ENCODE results near the gene GPHN. TPM values are rescaled to one million over a fixed set of nuclear protein-coding genes. Genes with fewer than 3 reads are reported as not detected.

GPHN gene
- total RNA-seq, 1 donor from 2014 or later, result 32.1 TPM

- no peak overlapping the region for H3K27ac Mint-ChIP-seq
- peaks cover 36% of the 10 kb centered on the region for H3K9me3 Mint-ChIP-seq
- H3K36me3 Mint-ChIP-seq, result peaks cover 4% of the 10 kb centered on the region
- no peaks in the 10 kb centered on the region for H3K4me1 Mint-ChIP-seq
- no peak for DNase-seq (ENCODE audit: low spot score in 2 of 2, unreplicated experiment in 2 of 2)
- no peak overlapping the region for H3K4me3 Mint-ChIP-seq
- H3K27me3 Mint-ChIP-seq (ENCODE audit: low read depth), result no peaks in the 10 kb centered on the region
- TF ChIP-seq CTCF (IDR thresholded peaks at IDR 0.05; ENCODE audit: unreplicated experiment), result no peak
Observed at GRCh38 chr14:66472251-66472650, 35.7 kb upstream of the GPHN start.

- Mint-ChIP-seq H3K27me3 (ENCODE audit: low read depth) (no peaks in the 10 kb centered on the region), H3K9me3 (peaks cover 32% of the 10 kb centered on the region)
- TF ChIP-seq CTCF (IDR thresholded peaks at IDR 0.05; ENCODE audit: unreplicated experiment), result no peak
Observed at GRCh38 chr14:66473223-66473622, 34.7 kb upstream of the GPHN start.

GRCh38 chr14:66476964-66477363, 31.0 kb upstream of the GPHN start:
- Mint-ChIP-seq H3K9me3 (peaks cover 18% of the 10 kb centered on the region), H3K27me3 (ENCODE audit: low read depth) (peaks cover 2% of the 10 kb centered on the region), H3K36me3 (no peaks in the 10 kb centered on the region), H3K27ac (no peak overlapping the region), H3K4me1 (no peaks in the 10 kb centered on the region), H3K4me3 (no peak overlapping the region)
- no peak for TF ChIP-seq CTCF (IDR thresholded peaks at IDR 0.05; ENCODE audit: unreplicated experiment)
- no peak for DNase-seq (ENCODE audit: low spot score in 2 of 2, unreplicated experiment in 2 of 2)

More at GRCh38 chr14:66473223-66473622, 34.7 kb upstream of the GPHN start:
- Mint-ChIP-seq H3K36me3 (peaks cover 4% of the 10 kb centered on the region), H3K4me3 (no peak overlapping the region), H3K27ac (no peak overlapping the region), H3K4me1 (no peaks in the 10 kb centered on the region)
- DNase-seq (ENCODE audit: low spot score in 2 of 2, unreplicated experiment in 2 of 2), result no peak

GRCh38 chr14:66477567-66477966, 30.4 kb upstream of the GPHN start:
- peaks cover 12% of the 10 kb centered on the region for H3K9me3 Mint-ChIP-seq
- no peak for DNase-seq (ENCODE audit: low spot score in 2 of 2, unreplicated experiment in 2 of 2)
- no peaks in the 10 kb centered on the region for H3K4me1 Mint-ChIP-seq
- no peak overlapping the region for H3K27ac Mint-ChIP-seq
- H3K36me3 Mint-ChIP-seq, result no peaks in the 10 kb centered on the region
- H3K27me3 Mint-ChIP-seq (ENCODE audit: low read depth), result peaks cover 4% of the 10 kb centered on the region
- TF ChIP-seq CTCF (IDR thresholded peaks at IDR 0.05; ENCODE audit: unreplicated experiment), result no peak
- no peak overlapping the region for H3K4me3 Mint-ChIP-seq

- H3K27ac Mint-ChIP-seq, result no peak overlapping the region
- TF ChIP-seq CTCF (IDR thresholded peaks at IDR 0.05; ENCODE audit: unreplicated experiment), result no peak
- H3K4me1 Mint-ChIP-seq, result no peaks in the 10 kb centered on the region
- H3K27me3 Mint-ChIP-seq (ENCODE audit: low read depth), result peaks cover 11% of the 10 kb centered on the region
- no peaks in the 10 kb centered on the region for H3K9me3 Mint-ChIP-seq
- no peak overlapping the region for H3K4me3 Mint-ChIP-seq
- no peak for DNase-seq (ENCODE audit: low spot score in 2 of 2, unreplicated experiment in 2 of 2)
- no peaks in the 10 kb centered on the region for H3K36me3 Mint-ChIP-seq
Observed at GRCh38 chr14:66482873-66483272, 25.1 kb upstream of the GPHN start.

GRCh38 chr14:66483322-66483721, 24.6 kb upstream of the GPHN start:
- no peaks in the 10 kb centered on the region for H3K4me1 Mint-ChIP-seq
- H3K27me3 Mint-ChIP-seq (ENCODE audit: low read depth), result peaks cover 14% of the 10 kb centered on the region
- H3K4me3 Mint-ChIP-seq, result no peak overlapping the region
- no peak for TF ChIP-seq CTCF (IDR thresholded peaks at IDR 0.05; ENCODE audit: unreplicated experiment)
- no peak overlapping the region for H3K27ac Mint-ChIP-seq
- no peak for DNase-seq (ENCODE audit: low spot score in 2 of 2, unreplicated experiment in 2 of 2)
- no peaks in the 10 kb centered on the region for H3K9me3 Mint-ChIP-seq
- no peaks in the 10 kb centered on the region for H3K36me3 Mint-ChIP-seq

All from mesothelial cell of epicardium (in vitro differentiated cells).